ENCODE measurements around the gene REV3L. TPM values are rescaled to one million over a fixed set of nuclear protein-coding genes. Genes with fewer than 3 reads are reported as not detected.

The REV3L gene
- total and polyA plus RNA-seq, 9 of the 15 experiments (the other 6 are each of a cell fraction or from before 2014, with no cell fraction given): 5.5 to 24.4 (median 14.4) TPM

GRCh38 chr6:111367393-111368088 lies 115.5 kb downstream of the REV3L start:
- BruUV-seq (replicated peaks): no TSS peak
- peaks cover 32% of the 10 kb centered on the region for H3K36me3 ChIP-seq (ENCODE audit: control insufficient read depth, insufficient read depth, low read length)

More at GRCh38 chr6:111367393-111368088, 115.5 kb downstream of the REV3L start:
- DNase-seq (ENCODE audit: extremely low read depth in 1 of 4, low spot score in 3 of 4) (no peak), ATAC-seq (no peak), FAIRE-seq (no peak)
- no peaks in the 10 kb centered on the region for H3K27me3 ChIP-seq (ENCODE audit: control insufficient read depth in 2 of 2, insufficient read depth in 2 of 2, low read length in 2 of 2)
- H3K4me2 ChIP-seq (ENCODE audit: insufficient read depth, low read length): no peak overlapping the region
- intact Hi-C loops (cut with micrococcal nuclease) (no loop called here), in situ Hi-C loops (cut with MboI) (no loop called here)
- no peak for TF ChIP-seq PRMT5 (CRISPR knock-in tag; IDR thresholded peaks at IDR 0.05)
- no peak for TF ChIP-seq ZNF239 (CRISPR knock-in tag; IDR thresholded peaks at IDR 0.05)
- no peak for TF ChIP-seq RBM25 (IDR thresholded peaks at IDR 0.05; ENCODE audit: low read depth, low read length, severe bottlenecking)
- TF ChIP-seq DIDO1 (tag; IDR thresholded peaks at IDR 0.05; ENCODE audit: low read depth): no peak
- TF ChIP-seq ETV1 (tag; conservative IDR thresholded peaks at IDR 0.05; ENCODE audit: low read depth): no peak
- TF ChIP-seq ZBTB49 (CRISPR knock-in tag; IDR thresholded peaks at IDR 0.05; ENCODE audit: borderline replicate concordance): no peak
- TF ChIP-seq AFF1 (IDR thresholded peaks at IDR 0.05; ENCODE audit: low read depth in 1 of 2, partially characterized antibody in 2 of 2): no peak
- TF ChIP-seq IRF2 (CRISPR knock-in tag; IDR thresholded peaks at IDR 0.05): no peak
- TF ChIP-seq MTA2 (IDR thresholded peaks at IDR 0.05; ENCODE audit: low read depth): no peak
- no peaks in the 10 kb centered on the region for H3K9me3 ChIP-seq (replicated peaks; ENCODE audit: control insufficient read depth, insufficient read depth, low read depth, low read length)
- no peaks in the 10 kb centered on the region for H4K20me1 ChIP-seq (replicated peaks; ENCODE audit: control insufficient read depth, insufficient read depth, low read length)
- no peaks in the 10 kb centered on the region for H3K9me1 ChIP-seq (ENCODE audit: control insufficient read depth, insufficient read depth, low read length)
- POLR2A ChIA-PET: no interaction called here
- CTCF ChIA-PET (ENCODE audit: low intra/inter-chr PET ratio): no interaction called here
- H3K4me1 ChIP-seq (replicated peaks in 1 of 2; ENCODE audit: control insufficient read depth in 2 of 2, insufficient read depth in 2 of 2, low read length in 2 of 2): no peaks in the 10 kb centered on the region
- H3K27ac ChIP-seq (ENCODE audit: extremely low read depth, low read depth, low read length): no peak overlapping the region
- H3K79me2 ChIP-seq (ENCODE audit: control insufficient read depth, insufficient read depth, low read length): no peaks in the 10 kb centered on the region
- no peak overlapping the region for H3K4me3 ChIP-seq
- 83% methylated on average over 9 of the region's 9 CpGs for WGBS (ENCODE audit: insufficient coverage, low coverage, missing lambda C conversion rate)
- no peak overlapping the region for H3K9ac ChIP-seq (ENCODE audit: insufficient read depth in 1 of 2, low read depth in 2 of 2, low read length in 2 of 2)
- H2AFZ ChIP-seq (ENCODE audit: low read depth, low read length): no peak overlapping the region
